Motor neuron (in vitro differentiated cells): ENCODE data around the gene DCAF15. TPM values are rescaled to one million over a fixed set of nuclear protein-coding genes. Genes with fewer than 3 reads are reported as not detected.
A peak's percentile ranks its signal among the peaks of the same experiment; 100 is the strongest.

Experiments
- ATAC-seq, 8 experiments: fragments of 200-7000 bp; cut with Tn5 transposase; replicated peaks in 6 of 8; 2 replicates each; pipeline ENCODE4 v1.8.0; 2021; ENCODE audit warnings: mild to moderate bottlenecking in 8 of 8, moderate library complexity in 8 of 8
- H3K27ac ChIP-seq, 2 donors: fragments of 250-450 bp; sonication (Bioruptor Pico); 2 replicates each; pipeline ENCODE4 v1.9.0; 2021; ENCODE audit warnings: antibody characterized with exemption in 2 of 2, mild to moderate bottlenecking in 2 of 2, moderate library complexity in 1 of 2
- H3K4me1 ChIP-seq, 2 donors: fragments of 250-450 bp; sonication (Bioruptor Pico); replicated peaks in 1 of 2; 2 replicates each; pipeline ENCODE4 v1.6.1; 2021; ENCODE audit warnings: antibody characterized with exemption in 2 of 2, mild to moderate bottlenecking in 2 of 2, moderate library complexity in 1 of 2
- H3K4me3 ChIP-seq, 5 donors: fragments of 250-450 bp; sonication (Bioruptor Pico); 2 replicates each; pipeline ENCODE4 v1.9.0; 2021; ENCODE audit warnings: antibody characterized with exemption in 5 of 5, mild to moderate bottlenecking in 5 of 5, moderate library complexity in 4 of 5
- WGBS, 10 experiments: fragments of 450-650 bp; shearing (Covaris generic); methylation state at CpG; one replicate each; pipeline ENCODE4 v1.0.0; 2022; 5-methylcytosine and 5-hydroxymethylcytosine counted together
- in situ Hi-C, 9 experiments: fragments of 400-800 bp; cut with MboI; loops; one replicate each; pipeline ENCODE4 v1.15.0; 2021; ENCODE audit warnings: low sequenced_read_pairs in 9 of 9, low pct_unique_long_range_greater_than_20kb in 2 of 9; ENCODE audit not compliant: unreplicated experiment in 9 of 9
- total RNA-seq, 8 experiments: library from RNA; unstranded; fragments of 300-600 nt; gene quantifications; 2 replicates each; pipeline versions ENCODE4 v1.2.3 to v1.2.4, GENCODE V29; 2022

Gene DCAF15
- total RNA-seq, 8 experiments from 2014 or later: 8.4 to 46.5 (median 22.9) TPM

- peaks cover 0 to 1% of the 10 kb centered on the region in 2 donors for H3K4me1 ChIP-seq
- in situ Hi-C loops: no loop called here
These were observed 46.8 kb downstream of the DCAF15 start for GRCh38 chr19:13999085-13999484.

DNA sequence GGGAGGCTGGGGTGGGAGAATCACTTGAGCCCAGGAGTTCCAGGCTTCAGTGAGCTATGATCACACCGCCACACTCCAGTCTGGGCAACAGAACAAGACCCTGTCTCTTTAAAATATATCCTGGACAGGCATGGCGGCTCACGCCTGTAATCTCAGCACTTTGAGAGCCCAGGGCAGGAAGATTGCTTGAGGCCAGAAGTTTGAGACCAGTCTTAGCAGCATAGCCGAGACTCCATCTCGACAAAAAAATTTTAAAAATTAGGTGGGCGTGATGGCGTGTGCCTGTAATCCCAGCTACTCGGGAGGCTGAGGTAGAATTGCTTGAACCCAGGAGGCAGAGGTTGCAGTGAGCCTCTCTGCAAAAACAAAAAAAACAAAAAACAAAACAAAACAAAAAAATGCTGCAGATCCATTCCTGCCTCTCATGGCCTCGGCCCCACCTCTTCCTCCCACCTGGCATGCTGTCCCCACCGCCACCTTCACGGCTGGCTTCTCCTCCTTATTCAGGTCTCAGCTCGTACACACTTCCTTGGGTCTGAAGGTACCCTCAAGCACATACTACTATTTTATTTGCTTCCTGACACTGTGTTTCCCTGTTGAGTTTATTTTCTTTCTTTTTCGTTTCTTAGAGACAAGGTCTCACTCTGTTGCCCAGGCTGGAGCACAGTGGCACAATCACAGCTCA is 48.5 kb downstream of the DCAF15 start:
- WGBS, 10 experiments: 79 to 100% (median 88%) methylated on average over 1 to 11 of the region's 13 CpGs
- Histone ChIP-seq H3K27ac (no peak overlapping the region), H3K4me3 (no peak overlapping the region), H3K4me1 (peaks cover 0 to 6% of the 10 kb centered on the region in 2 donors)
- in situ Hi-C loops: no loop called here
- no peak for ATAC-seq

More at GRCh38 chr19:13999085-13999484, 46.8 kb downstream of the DCAF15 start:
- Histone ChIP-seq H3K27ac (no peak overlapping the region), H3K4me3 (no peak overlapping the region)
- 92 to 100% (median 100%) methylated on average over 2 to 3 of the region's 3 CpGs; no CpG with 5 or more reads in 3 of the 10 experiments for WGBS, 10 experiments
- no peak for ATAC-seq

- H3K4me1 ChIP-seq: peaks cover 0 to 6% of the 10 kb centered on the region in 2 donors
- H3K4me3 ChIP-seq: no peak overlapping the region
- in situ Hi-C loops: no loop called here
- no peak overlapping the region for H3K27ac ChIP-seq
- no peak for ATAC-seq
- 0 to 100% (median 80%) methylated on average over 1 to 5 of the region's 13 CpGs; no CpG with 5 or more reads in 1 of the 10 experiments for WGBS, 10 experiments
These were observed 50.4 kb downstream of the DCAF15 start for GRCh38 chr19:14002571-14003250.

DNA sequence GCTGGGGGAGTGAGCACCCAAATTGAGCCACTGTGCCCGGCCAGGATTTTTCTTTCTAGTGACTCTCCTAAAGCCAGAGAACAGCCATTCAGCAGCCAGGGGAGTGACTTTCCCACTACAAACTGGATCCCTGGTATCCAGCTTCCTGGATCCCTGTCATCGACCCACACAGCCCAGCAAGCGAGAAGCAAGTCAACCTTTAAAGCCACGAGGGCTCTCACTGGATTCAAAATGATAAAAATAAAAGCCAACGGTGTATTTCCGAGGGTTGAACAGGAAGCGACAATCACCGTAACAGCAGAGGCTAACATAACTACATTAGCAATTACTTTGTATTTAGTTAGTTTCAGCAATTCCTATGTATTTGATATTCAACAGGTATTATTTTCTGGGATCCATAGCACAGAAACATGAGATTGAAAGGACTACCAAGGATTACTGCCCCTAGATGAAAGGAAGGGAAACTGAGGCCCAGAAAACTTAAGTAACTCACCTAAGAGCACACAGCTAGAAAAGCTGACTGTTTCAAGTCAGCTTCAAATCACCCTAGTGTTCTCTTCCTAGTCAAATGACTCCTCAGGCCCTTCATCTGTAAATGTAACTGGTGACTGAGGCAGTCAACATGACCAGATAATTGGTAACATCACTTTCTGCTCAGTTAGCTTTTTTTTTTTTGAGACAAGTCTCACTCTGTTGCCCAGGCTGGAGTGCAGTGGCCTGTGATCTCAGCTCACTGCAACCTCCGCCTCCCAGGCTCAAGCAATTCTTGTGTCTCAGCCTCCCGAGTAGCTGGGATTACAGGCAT is 51.1 kb downstream of the DCAF15 start:
- WGBS, 10 experiments: 10 to 80% (median 65%) methylated on average over 1 to 7 of the region's 10 CpGs; no CpG with 5 or more reads in 2 of the 10 experiments
- no peak for ATAC-seq
- peaks cover 0 to 6% of the 10 kb centered on the region in 2 donors for H3K4me1 ChIP-seq
- no peak overlapping the region for H3K27ac ChIP-seq
- H3K4me3 ChIP-seq: no peak overlapping the region
- in situ Hi-C loops: no loop called here

DNA sequence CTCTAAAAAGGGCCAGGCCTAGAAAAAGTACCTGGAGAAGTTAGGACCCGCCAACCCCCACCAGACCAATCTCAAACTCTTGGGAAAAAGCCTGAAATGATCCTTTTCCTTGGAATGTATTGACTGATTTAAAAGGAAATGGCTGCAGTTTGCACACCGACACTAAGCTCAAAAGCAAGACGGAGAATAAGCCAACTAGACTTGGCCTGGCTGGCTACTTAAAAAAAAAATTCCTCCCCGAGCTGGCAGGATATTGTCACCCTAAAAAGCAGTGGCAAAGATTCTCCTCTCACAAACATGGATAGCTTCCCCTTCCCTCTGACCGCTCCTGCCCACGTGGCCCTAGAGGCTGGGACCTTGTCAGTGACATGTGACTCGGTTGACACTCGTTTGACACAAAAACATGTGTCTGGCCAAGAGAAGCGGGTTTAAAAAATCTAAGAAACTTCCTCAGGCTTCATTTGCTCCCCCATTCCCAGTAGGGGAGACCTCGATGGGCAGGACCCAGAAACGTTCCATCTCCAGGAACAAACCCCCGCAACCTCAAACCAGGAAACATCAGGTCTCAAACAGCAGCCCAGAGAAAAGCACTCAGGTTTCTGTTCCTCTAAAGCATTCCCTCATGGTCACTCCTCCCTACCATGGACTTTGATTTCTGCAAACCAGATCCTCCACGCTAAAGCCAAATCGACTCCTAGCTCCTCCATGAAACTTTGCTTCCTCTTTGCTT is 52.5 kb downstream of the DCAF15 start:
- peak overlapping the region in 1 of 5 donors; percentile 91 for H3K4me3 ChIP-seq
- WGBS, 10 experiments: 3 to 92% (median 69%) methylated on average over 1 to 11 of the region's 14 CpGs
- no peak for ATAC-seq

DNA sequence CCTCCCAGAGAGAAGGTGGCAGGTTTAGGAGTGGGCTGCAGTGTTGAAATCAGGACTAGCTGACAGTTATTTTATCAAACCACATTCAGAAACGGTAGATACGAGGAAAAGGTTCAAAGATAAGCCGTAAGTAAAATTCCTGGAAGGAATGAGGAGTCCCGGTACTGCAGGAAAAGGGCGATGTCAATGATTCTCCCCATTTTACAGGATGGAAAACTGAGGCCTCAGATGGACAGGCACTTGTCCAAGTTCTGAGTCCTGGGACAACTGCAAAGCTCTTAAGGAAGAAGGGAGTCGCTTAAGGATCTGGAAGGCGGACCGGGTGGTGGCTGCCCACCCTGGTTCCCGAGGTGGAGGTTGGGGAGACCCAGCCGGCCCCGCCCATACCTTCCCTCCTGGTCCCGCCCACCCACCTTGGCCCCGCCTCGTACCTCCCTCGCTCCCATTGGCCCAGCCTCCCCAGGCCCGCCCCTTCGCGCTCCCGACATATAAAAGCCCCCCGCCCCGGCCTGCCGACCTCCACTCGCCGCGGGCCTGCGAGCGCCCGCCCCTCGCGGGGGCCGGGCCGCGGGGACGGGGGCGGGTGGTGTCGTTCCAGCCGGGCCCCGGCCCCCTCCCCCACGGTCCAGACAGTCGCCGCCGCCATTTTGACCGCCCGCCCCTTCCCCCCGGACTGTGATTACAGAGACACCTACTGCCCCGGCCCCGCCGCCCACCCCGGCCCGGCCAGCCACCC is 53.2 kb downstream of the DCAF15 start:
- ATAC-seq: peak; percentile 13 to 50 (median 44)
- in situ Hi-C loops: no loop called here
- Histone ChIP-seq H3K27ac (peak overlapping the region; percentile 98 to 99), H3K4me3 (peak overlapping the region; percentile 78 to 98 (median 91)), H3K4me1 (peaks cover 0 to 6% of the 10 kb centered on the region in 2 donors)
- 0 to 100% (median 85%) methylated on average over 2 to 7 of the region's 50 CpGs; no CpG with 5 or more reads in 1 of the 10 experiments for WGBS, 10 experiments

More for the DNA sequence above, 52.5 kb downstream of the DCAF15 start:
- peaks cover 0 to 6% of the 10 kb centered on the region in 2 donors for H3K4me1 ChIP-seq
- H3K27ac ChIP-seq: no peak overlapping the region
- in situ Hi-C loops: no loop called here

GRCh38 chr19:14006085-14006765 is 53.9 kb downstream of the DCAF15 start, which contains the start of gene RFX1:
Gene RFX1 (minus strand): TSS chr19:14006320. CDS start chr19:13993843, 12,477 bp downstream.
- peak; percentile 81 to 90 (median 88) for ATAC-seq
- Histone ChIP-seq H3K4me3 (peak within 1 kb of the TSS; percentile 78 to 98 (median 91)), H3K4me1 (peaks cover 0 to 6% of the 10 kb centered on the region in 2 donors), H3K27ac (peak within 1 kb of the TSS; percentile 98 to 99)
- in situ Hi-C loops: no loop called here
- WGBS, 10 experiments: 0 to 3% (median 0%) methylated on average over 1 to 20 of the region's 58 CpGs; no CpG with 5 or more reads in 4 of the 10 experiments

DNA sequence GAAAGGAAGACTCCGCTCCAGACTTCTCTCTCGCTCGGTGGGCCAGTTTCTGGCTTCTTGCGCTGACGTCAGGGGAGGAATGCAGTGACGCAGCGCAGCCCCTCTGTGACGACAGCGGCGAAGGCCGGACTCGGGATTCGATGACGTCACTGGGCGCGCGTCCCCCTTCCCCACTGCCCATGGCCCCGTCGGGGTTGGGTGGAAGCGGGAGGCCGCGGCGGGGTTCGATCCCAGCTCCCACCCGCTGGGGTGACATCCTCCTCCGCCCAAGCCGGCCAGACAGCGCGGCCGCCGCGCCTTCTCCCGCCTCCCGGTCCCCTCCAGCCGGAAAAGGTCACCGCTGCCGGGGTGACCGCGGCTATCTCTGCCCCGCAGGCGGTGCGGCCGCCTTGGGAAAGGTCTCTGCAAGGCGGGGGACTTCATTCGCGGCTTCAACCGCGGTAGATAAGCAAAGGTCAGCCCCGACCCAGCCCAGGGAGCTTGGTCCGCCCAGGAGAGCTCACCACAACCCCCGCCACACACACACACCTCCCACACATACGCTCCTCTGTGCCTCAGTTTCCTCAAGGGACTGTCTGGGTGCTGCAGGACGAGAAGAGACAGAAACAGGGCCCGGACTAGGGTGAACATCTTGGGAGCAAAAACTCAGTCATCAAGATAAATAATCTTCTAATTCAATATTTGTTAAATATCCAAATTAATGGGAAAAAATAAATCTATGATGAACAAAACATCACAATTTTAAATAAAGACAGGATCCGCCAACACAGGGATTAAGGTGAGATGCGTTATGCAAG is 54.7 kb downstream of the DCAF15 start:
- 0 to 100% (median 37%) methylated on average over 2 to 14 of the region's 56 CpGs; no CpG with 5 or more reads in 3 of the 10 experiments for WGBS, 10 experiments
- ATAC-seq: peak; percentile 49 to 64 (median 56)
- Histone ChIP-seq H3K27ac (peak overlapping the region; percentile 95 to 97), H3K4me1 (peaks cover 0 to 6% of the 10 kb centered on the region in 2 donors), H3K4me3 (peak overlapping the region; percentile 78 to 98 (median 91))
- in situ Hi-C loops: no loop called here
